RPMI7951 (cell line): ENCODE results near the gene MOCOS. TPM values are rescaled to one million over a fixed set of nuclear protein-coding genes. Genes with fewer than 3 reads are reported as not detected.
A peak's percentile ranks its signal among the peaks of the same experiment; 100 is the strongest.
"Not testable (repeated sequence)": the region's sequence is repeated elsewhere in the genome, so short reads cannot be mapped to it uniquely, and the experiment has no call there.

Experiments used
- DNase-seq: peaks from one replicate; pipeline ENCODE4 v3.0.0-alpha.2; 2012; ENCODE audit warnings: low read depth
- total RNA-seq: library from RNA; depleted of rRNA; stranded (reverse); fragments of >200 nt; shearing (Covaris generic); gene quantifications from 2 replicates; pipeline ENCODE4 v1.2.3, GENCODE V29; 2014; rRNA removed

The MOCOS gene
- 4.9 and 5.1 TPM in 2 replicates for total RNA-seq

GRCh38 chr18:36187193-36187825, at the start of gene MOCOS:
TSS of gene MOCOS (plus strand) at chr18:36187497. CDS start at chr18:36187540, 43 bp downstream.
- DNase-seq: peak; percentile 66

GRCh38 chr18:36139245-36139644, 48.1 kb upstream of the MOCOS start:
- no peak for DNase-seq

- DNase-seq: no peak
These were observed 45.7 kb upstream of the MOCOS start for GRCh38 chr18:36141576-36141975.

GRCh38 chr18:36142751-36143150, 44.5 kb upstream of the MOCOS start:
- no peak for DNase-seq

GRCh38 chr18:36143391-36143790, 43.9 kb upstream of the MOCOS start:
- DNase-seq: no peak

GRCh38 chr18:36149514-36150289, 37.6 kb upstream of the MOCOS start:
- no peak for DNase-seq

GRCh38 chr18:36152781-36153180, 34.5 kb upstream of the MOCOS start:
- no peak for DNase-seq

GRCh38 chr18:36153203-36153602, 34.1 kb upstream of the MOCOS start:
- DNase-seq: peak; percentile 91

- DNase-seq: no peak
These were observed 33.5 kb upstream of the MOCOS start for GRCh38 chr18:36153771-36154170.

GRCh38 chr18:36155851-36156757, 31.2 kb upstream of the MOCOS start:
- no peak for DNase-seq

GRCh38 chr18:36157441-36157840, 29.9 kb upstream of the MOCOS start:
- DNase-seq: no peak

GRCh38 chr18:36158266-36158867, 28.9 kb upstream of the MOCOS start:
- peak; percentile 62 for DNase-seq

GRCh38 chr18:36160959-36161371, 26.3 kb upstream of the MOCOS start:
- no peak for DNase-seq

GRCh38 chr18:36162981-36163380, 24.3 kb upstream of the MOCOS start:
- no peak for DNase-seq

- no peak for DNase-seq
These were observed 19.5 kb upstream of the MOCOS start for GRCh38 chr18:36167692-36168218.

GRCh38 chr18:36168296-36168695, 19.0 kb upstream of the MOCOS start:
- not testable (repeated sequence) for DNase-seq

GRCh38 chr18:36169938-36170337, 17.4 kb upstream of the MOCOS start:
- DNase-seq: no peak

- DNase-seq: no peak
These were observed 11.8 kb upstream of the MOCOS start for GRCh38 chr18:36175481-36175880.

- peak; percentile 88 for DNase-seq
These were observed 11.1 kb upstream of the MOCOS start for GRCh38 chr18:36176177-36176584.

GRCh38 chr18:36176711-36177110, 10.6 kb upstream of the MOCOS start:
- DNase-seq: peak; percentile 95

- no peak for DNase-seq
These were observed 9.4 kb upstream of the MOCOS start for GRCh38 chr18:36177913-36178312.
